GM13976 (cell line): ENCODE measurements around the gene WDR70.
"Not testable (repeated sequence)": the region's sequence is repeated elsewhere in the genome, so short reads cannot be mapped to it uniquely, and the experiment has no call there.

ENCODE experiments used
- DNase-seq: peaks from one replicate; pipeline ENCODE4 v3.0.0; 2012; ENCODE audit warnings: low spot score
- CTCF ChIP-seq: IDR thresholded peaks from 2 replicates; pipeline ENCODE4 v1.5.1; 2012; ENCODE audit warnings: borderline replicate concordance, mild to moderate bottlenecking; ENCODE audit not compliant: insufficient read depth; ENCODE audit errors: extremely low read depth, missing control alignments, control extremely low read depth
- in situ Hi-C: fragments of 300-500 bp; cut with MboI; formaldehyde crosslinking; loops from one replicate; pipeline ENCODE4 v1.12.0; 2022; ENCODE audit warnings: low sequenced_read_pairs, mixed read lengths, inconsistent platforms; ENCODE audit not compliant: unreplicated experiment

Gene WDR70

DNA sequence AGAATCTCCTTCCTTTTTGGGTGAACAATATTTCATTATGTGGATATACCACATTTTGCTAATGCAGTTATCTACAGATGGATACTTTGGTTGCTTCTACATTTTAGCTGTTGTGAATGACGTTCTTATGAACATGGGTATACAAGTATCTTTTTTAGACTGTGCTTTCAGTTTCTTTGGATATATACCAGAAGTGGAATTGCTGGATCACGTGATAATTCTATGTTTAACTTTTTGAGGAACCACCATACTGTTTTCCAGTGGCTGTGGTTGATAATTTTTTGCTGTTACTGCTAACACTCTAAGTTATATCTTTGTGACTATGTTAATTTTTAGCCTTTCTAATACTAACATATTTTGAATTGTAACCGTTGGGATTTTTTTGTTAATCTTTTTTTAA lies 12.5 kb downstream of the WDR70 start:
- in situ Hi-C loops: no loop called here
- DNase-seq: no peak
- TF ChIP-seq CTCF: no peak

- no peak for DNase-seq
- TF ChIP-seq CTCF: no peak
- in situ Hi-C loops: no loop called here
Observed at GRCh38 chr5:37396352-37396751, 17.2 kb downstream of the WDR70 start.

DNA sequence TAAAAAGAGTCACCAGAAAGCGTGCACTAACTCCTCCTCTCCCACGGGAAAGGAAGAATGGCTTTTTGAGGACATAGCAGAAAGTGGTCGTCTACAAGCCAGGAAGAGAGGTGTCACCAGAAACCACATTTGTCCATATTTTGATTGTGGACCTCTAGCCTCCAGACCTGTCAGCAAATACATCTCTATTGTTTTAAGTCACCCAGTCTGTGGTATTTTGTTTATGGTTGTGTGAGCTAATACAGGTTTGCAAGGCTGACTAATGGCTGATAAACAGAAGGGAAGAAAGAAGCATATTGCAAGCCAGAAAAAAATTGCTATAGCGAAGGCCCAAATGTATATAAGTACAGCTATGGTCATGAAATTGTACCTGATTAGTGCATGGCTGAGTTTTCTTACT lies 21.4 kb downstream of the WDR70 start:
- in situ Hi-C loops: loop anchor here (25.0 kb wide), 1 partner anchor 787 kb away; no protein-coding TSS in a partner anchor
- no peak for TF ChIP-seq CTCF
- no peak for DNase-seq

GRCh38 chr5:37412515-37412914 lies 33.4 kb downstream of the WDR70 start:
- in situ Hi-C loops: loop anchor here (25.0 kb wide), 1 partner anchor 775 kb away; no protein-coding TSS in a partner anchor
- no peak for TF ChIP-seq CTCF
- no peak for DNase-seq

DNA sequence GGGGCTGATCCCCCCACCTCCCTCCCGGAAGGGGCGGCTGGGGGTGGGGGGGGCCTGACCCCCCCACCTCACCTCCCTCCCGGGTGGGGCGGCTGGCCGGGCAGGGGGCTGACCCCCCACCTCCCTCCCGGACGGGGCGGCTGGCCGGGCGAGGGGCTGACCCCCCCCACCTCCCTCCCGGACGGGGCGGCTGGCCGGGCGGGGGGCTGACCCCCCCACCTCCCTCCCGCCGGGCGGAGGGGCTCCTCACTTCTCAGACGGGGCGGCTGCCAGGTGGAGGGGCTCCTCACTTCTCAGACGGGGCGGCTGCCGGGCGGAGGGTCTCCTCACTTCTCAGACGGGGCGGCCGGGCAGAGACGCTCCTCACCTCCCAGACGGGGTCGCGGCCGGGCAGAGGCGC lies 36.3 kb downstream of the WDR70 start:
- in situ Hi-C loops: loop anchor here (25.0 kb wide), 1 partner anchor 772 kb away; no protein-coding TSS in a partner anchor
- DNase-seq: not testable (repeated sequence)

- no peak for DNase-seq
- TF ChIP-seq CTCF: no peak
- in situ Hi-C loops: loop anchor here (25.0 kb wide), 1 partner anchor 770 kb away; no protein-coding TSS in a partner anchor
Observed at GRCh38 chr5:37417347-37417746, 38.2 kb downstream of the WDR70 start.

DNA sequence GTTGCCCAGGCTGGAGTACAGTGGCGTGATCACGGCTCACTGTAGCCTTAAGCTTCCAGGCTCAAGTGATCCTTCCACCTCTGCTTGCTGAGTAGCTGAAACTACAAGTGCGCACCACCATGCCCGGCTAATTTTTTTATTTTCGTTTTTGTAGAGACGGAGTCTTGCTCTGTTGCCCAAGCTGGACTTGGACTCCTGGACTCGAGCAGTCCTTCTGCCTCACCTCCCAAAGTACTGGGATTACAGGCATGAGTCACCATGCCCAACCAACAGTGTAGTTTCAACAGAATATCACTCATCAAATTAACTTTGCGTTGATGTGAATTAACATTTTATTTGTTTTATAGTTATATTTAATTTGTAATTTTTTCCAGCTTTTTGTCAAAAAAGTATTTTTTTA lies 45.3 kb downstream of the WDR70 start:
- in situ Hi-C loops: loop anchor here (25.0 kb wide), 1 partner anchor 763 kb away; no protein-coding TSS in a partner anchor
- TF ChIP-seq CTCF: no peak

More for the DNA sequence above, 45.3 kb downstream of the WDR70 start:
- DNase-seq: no peak
